ENCODE results near the gene EMC8.

The EMC8 gene

GRCh38 chr16:85781695-85782370, 17.5 kb downstream of the EMC8 start:
- no peak for DNase-seq

GRCh38 chr16:85781156-85781555, 18.2 kb downstream of the EMC8 start:
- no peak for DNase-seq

DNA sequence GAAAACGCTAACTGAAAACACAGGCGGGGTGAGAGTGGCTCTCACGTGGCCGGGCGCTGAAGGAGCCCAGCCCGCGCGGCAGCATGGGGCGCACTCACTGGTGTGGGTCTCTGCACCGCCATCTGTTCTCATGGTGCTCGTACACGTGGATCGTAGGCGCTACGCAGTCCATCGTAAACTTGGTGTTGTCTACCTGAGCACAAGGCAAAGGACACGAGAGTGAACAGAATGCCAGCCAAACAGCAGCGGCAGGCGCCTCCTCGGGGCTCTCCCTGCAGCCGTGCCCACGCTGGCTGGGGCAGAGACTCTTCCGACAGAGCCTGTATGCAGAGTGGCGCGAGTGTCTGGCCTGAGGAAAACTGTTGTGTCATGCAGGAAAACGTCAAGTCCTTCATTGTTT, 19.1 kb downstream of the EMC8 start:
- DNase-seq: no peak

DNA sequence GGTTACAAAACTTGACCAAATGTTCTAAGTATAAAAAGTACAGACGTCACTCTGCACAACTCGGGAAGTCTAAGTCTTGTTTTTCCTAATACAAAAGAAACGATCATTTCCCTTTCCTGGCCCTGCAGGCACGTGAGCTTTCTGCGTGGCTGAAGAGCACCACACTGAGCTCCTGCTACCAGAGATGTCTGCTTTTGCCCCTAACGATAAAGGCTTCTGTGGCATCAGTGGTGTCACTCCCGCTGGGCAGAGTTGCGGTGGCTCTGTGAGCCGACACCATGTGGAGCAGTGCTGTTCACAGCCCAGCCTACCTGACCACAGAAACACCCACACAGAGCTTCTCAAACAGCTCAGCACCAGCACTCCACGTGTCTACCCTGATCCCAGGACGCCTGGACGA, 20.5 kb downstream of the EMC8 start:
- DNase-seq: no peak

DNA sequence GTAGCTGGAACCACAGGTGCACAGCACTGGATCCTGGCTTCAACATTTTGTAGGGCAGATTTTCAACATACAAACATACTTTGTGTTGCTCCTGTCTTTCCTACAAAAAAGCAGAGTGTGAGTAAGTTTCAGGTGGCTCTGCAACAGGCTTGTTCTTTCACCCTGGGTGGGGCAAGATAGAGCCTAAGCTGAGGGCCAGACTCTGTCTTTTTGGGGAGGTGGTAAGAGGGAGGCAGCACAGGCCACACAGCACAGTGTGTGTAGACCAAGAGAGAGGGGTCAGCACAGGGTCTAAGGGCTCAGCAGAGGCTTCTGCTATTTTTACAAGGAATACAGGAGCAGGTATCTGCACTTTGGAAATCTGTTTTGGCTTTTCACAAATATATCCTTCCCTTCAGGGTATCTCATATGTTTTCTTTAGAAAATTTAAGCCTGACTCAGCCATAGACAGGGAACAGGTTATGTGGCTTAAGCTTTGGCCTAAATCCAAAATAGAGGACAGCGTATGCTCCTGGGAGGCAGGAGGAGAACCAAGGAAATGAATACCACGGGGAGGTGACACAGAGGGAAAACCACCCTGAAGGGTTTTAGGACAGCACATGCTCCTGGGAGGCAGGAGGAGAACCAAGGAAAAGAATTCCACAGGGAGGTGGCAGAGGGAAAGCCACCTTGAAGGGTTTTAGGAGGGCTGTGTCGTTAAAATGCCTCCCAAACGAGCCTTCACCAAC, 21.6 kb downstream of the EMC8 start:
- DNase-seq: no peak

DNA sequence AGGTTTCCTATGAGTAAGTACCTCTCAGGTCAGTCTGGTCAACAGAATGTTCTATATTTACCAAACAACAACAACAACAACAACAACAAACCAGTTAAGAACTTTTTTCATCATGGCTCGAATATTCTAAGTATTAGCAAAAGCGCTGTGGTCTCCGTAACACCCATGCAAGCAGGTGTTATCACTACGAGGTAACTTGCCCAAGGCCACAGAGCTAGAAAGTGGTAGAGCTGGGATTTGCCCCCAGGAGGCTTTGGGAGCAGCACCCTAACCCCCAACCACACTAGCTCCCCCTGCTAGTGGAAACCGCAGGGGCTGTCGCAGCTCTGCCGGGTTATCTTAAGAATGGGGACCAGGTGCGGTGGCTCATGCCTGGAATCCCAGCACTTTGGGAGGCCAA, 24.5 kb downstream of the EMC8 start:
- DNase-seq: no peak

DNA sequence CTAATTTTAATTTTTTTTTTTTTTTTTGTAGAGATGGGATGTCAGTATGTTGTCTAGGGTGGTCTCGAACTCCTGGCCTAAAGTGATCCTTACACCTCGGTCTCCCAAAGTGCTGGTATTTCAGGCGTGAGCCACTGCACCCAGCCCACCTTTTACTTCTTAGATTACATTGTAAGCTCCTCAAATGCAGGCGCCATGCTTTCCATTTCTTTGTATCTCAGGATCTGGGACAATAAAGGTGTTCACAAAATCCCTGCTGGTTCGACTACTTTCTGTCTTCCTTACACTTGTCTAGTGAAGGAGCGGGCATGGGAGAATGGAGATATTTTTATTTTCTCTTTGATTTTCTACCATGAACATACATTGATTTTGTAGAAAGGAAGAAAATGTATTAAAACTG, 25.2 kb downstream of the EMC8 start:
- DNase-seq: no peak

DNA sequence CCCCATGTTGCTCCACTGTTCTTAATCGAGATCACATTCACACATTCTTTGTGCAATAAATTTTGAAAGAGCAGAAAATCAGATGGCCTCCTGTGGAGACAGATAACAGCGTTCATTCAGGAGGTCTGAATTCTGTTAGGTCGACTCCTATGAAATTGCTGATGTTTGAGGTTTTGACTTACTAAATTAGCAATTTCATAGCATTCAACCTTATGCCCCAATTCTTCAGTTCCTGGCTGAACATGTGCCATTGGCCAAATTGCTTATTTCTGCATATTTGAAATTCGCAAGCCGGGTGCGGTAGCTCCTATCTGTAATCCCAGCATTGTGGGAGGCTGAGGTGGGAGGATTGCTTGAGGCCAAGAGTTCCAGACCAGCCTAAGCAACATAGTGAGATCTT, 26.3 kb downstream of the EMC8 start:
- DNase-seq: no peak

DNA sequence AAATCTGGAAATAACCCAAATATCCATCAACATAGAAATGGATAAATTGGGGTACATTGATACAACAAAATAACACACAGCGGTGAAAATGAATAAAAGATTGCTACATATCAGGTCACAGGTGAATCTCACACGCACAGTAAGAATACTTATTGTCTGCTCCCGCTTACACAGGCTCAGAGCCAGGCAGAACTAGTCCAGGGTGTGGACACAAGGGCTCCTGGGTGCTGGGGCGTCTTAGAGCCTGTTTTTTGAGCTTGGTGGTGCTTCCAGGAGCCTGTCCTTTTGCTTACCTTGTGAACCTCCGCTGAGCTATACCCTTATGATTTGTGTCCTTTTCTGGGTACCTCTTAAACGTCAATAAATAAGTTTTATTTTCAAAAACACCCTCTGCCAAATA, 28.6 kb downstream of the EMC8 start:
- DNase-seq: no peak

DNA sequence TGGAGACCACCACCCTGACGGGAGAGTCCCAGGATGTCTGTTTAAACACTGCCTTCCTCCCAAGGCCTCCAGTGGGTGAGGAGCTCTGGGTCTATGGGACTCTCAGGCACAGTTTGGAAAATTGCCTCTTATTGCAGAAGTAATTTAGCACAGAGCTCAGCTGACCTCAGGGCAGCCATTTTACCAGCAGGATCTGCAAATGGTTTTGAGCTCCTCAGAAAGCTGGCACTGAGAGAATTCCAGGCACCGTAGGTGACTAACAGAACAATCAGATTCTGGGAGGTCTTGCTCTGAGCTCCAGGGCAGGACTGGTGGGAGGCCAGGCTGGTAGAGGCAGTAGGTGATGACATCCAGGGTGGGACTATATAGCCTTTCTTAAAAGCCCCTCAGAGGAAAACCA, 31.1 kb downstream of the EMC8 start:
- no peak for DNase-seq

DNA sequence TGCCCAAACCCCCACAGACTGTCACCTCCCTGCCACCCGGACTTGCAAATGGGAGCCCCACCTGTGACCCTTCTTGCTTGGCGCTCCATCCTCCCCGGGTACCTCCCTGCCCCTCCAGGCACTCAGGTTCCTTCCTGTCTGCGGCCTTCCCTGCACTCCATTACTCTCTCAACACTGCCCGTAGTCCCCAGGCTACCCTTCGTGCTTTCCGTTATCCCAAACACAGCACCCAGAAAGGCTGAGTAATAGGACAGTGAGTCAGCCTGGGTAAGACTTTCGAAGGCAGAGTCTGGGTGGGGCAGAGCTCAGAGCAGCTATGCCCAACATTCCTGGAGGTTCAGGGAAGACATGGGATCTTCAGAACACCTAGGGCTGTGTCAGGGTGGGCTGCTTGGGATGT, 31.8 kb downstream of the EMC8 start:
- DNase-seq: no peak

GRCh38 chr16:85765767-85766166, 33.6 kb downstream of the EMC8 start:
- no peak for DNase-seq

DNA sequence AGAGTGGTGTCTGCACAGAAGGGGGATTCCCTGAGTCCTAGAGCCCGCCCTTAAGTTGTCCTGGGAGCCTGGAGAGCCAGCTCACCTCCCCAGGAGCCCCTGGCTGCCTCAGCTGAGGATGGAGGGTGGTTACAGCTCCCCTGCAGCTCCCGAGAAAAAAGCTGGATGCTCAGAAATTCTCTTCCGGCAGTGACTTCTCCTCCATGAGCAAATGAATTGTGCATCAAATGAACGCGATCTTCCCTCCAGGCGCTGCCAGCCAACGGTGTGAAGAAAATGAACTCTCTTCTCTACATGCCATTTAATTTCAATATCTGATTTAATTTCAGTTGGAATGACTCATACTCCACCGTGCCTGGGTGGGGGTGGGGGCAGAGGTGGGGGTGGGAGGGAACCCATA, 34.1 kb downstream of the EMC8 start:
- no peak for DNase-seq

DNA sequence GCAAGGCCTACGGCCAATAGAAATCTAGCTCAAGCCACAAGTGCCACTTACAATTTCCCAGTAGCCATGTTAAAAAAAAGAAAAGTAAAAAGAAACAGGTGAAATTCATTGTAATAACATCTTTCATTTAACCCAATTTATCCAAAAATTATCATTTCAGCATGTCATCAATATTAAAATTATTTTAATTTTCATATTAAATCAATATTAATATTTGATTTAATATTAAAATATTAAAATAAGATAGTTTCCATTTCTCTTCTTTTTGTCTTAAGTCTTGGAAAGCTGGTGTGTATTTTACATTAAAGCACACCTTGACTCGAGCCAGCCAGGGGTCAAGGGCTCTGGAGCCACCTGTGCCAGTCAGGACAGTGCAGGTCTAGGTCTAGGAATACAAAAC, 35.7 kb downstream of the EMC8 start:
- no peak for DNase-seq

DNA sequence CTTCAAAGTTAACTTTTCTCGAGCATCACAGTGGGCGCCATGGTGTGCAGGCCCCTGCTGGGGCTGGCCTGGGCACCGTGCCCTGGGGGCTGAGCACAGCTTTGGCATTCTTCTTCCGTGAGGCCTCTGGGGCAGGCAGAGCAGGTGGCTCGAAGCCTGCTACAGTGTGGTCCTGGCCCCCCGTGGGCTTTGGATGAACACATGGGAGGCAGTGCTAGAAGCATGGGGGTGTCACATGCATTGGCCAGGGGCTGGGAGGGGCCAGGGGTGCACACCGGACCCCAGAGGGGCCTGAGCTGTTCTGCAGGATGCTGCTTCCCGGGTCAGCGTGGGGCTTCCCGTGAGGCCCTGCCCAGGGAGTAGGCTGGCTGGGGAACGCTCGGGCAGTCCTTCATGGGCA, 36.4 kb downstream of the EMC8 start:
- DNase-seq: no peak

GRCh38 chr16:85761861-85762260, 37.5 kb downstream of the EMC8 start:
- no peak for DNase-seq

DNA sequence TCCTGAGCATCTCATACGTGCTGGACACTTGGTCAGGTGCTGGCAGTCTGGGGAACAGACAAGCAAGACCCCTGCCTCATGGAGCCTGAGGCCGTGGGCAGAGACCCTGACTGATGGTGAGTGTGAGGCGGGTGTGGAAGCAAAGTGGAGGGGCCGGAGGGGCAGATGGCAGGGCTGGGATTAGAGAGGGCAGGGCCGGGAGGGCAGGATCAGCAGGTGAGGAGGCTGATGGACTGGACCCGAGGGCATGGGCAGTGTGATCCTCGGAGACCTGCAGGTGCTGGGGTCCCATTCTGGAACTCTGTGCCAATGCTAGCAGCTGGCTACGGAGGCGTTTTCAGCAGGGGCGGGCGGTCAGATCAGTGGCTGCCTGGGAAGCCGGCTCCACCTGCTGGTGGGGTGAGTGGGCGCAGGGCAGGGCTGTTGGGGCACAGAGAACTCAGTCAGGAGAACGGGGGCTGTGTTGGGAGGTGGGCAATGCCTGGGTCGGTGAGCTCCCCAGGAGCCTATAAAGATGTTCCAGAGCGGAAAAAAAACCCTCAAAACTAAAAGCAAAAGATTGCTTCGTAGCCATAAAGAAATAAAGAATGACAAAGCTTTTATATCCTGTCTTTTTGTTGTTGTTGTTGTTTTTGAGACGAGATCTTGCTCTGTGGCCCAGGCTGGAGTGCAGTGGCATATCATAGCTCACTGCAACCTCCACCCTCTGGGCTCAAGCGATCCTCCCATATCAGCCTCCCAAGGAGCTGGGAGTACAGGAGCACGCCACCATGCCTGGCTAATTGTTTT, 39.5 kb downstream of the EMC8 start:
- DNase-seq: peak; percentile 14

DNA sequence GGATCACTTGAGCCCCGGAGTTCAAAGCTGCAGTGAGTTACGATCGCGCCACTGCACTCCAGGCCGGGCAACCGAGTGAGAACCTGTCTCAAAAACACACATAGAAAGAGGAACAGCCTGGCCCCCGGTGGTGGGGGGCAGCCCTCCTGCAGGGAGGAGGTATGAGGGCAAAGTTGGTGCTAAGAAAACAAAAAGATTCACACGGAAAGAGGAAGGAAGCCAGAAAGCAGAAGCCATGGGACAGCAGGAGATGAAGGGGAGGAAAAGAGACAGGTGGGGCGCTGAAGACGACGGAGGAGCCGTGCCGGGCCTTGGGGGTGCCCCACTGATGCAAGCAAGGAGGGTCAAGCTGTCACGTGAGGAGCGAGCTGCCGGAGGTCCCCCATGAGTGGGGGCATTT, 40.2 kb downstream of the EMC8 start:
- DNase-seq: peak; percentile 67

DNA sequence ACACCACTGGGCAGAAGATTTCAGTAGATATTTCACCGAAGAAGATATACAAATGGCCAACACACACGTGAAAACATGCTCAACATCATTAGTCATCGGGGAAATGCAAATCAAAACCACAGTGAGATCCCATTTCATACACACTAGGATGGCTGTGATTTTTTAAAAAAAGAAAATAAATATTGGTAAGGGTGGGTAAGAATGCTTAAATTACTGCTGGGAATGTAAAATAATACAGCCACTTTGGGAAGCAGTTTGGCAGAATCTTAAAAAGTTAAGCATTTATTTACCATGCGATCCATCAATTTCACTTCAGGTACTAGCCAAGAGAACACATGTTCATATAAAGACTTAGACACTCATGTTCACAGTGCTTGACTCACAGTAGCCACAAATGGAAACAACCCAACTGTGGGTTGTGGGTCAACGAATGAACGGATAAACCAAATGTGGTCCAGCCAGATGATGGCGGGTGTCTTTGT, 42.0 kb downstream of the EMC8 start:
- no peak for DNase-seq

DNA sequence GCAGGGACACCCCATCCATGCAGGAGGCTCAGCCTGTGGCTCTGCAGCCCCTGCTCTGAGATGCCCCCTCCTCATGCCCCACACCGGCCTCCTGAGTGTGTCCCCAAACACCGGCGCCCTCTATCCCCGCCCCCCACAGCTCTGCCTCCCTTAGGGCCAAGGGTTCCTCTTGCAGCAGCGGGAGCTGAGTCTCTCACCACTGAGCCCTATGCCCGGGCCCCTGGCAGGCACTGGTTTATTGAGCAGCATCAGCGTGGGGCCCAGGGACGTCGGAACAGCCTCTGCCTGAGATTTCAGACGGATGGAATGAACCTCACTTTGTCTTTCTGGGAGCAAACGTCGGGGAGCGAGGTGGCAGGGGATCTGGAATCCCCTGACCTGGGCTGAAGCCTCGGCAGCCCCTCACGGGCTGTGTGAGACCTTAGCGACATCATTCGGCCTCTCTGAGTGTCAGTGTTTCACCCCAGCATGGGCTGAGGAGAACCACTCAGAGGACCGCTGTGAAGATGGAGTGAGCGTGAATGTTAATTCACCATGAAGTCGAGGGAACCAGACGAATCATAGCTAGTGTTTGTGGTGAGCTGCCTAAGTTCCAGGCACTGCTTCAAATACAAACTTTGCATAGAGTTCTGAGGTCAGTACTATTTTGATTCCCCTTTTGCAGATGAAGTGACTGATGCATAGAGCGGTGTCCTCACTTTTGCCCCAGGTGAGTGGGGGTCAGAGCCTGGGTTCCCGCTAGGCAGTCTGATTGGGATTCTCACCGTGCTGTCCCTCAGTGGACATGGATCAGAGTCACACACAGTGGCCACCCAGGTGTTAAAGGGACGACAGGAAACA, 43.2 kb downstream of the EMC8 start:
- no peak for DNase-seq

DNA sequence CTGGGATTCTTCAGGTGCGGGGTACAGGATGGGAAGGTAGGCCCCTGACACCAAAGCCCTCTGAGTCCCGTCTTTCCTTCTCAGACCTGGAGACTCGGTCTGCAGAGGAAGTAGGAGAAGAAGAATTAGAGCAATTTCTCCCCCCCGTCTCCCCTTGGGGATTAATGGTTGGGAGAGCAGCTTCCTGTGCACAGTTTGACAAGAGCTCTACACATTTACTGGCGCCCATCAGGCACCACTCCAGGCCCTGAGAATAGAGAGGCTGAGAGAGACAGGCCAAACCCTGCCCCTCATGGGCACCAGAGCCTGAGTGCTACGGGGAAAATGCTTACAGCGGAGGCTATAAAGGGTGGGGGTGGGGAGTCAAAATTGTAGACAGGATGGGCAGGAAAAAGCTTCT, 44.9 kb downstream of the EMC8 start:
- DNase-seq: no peak

- DNase-seq: no peak
These were observed 45.4 kb downstream of the EMC8 start for GRCh38 chr16:85753976-85754375.

GRCh38 chr16:85753559-85753958, 45.8 kb downstream of the EMC8 start:
- DNase-seq: no peak

Data from GDM1 (cell line).